HepG2 (cell line): ENCODE data around the gene SHISA9. TPM values are rescaled to one million over a fixed set of nuclear protein-coding genes. Genes with fewer than 3 reads are reported as not detected.

ENCODE experiments used
- ATAC-seq: fragments of 200-7000 bp; cut with Tn5 transposase; 3 replicates; pipeline ENCODE4 v1.9.1; 2020; ENCODE audit warnings: mild to moderate bottlenecking, moderate library complexity
- BruUV-seq: library from RNA; stranded (reverse); fragments of 400-500 nt; replicated peaks from 2 replicates; lab custom pipeline; 2021; lab: Mats Ljungman, UMichigan
- CTCF ChIA-PET: fragments of 300-600 bp; formaldehyde crosslinking; extraction: SDS; loops from one replicate; lab custom pipeline; 2021; ENCODE audit warnings: low total read pairs, inconsistent platforms, low intra/inter-chr PET ratio; lab: Yijun Ruan, JAX
- POLR2A ChIA-PET: fragments of 350-600 bp; sonication (Branson Sonifier 250); formaldehyde crosslinking; loops from one replicate; lab custom pipeline; 2020; ENCODE audit warnings: antibody characterized with exemption, inconsistent platforms; lab: Yijun Ruan, JAX
- DNase-seq: peaks from one replicate; pipeline ENCODE4 v3.0.0-alpha.2; 2015; ENCODE audit warnings: low spot score
- FAIRE-seq: peaks from 3 replicates; lab custom pipeline; 2011; peaks lifted over from hg19 to GRCh38; lab: Jason Lieb, UNC
- H2AFZ ChIP-seq: one replicate; pipeline ENCODE4 v1.6.1; 2011; ENCODE audit warnings: low read length, inconsistent platforms
- H3K27ac ChIP-seq: fragments of 300-600 bp; 3 replicates; pipeline ENCODE4 v1.8.0; 2011; ENCODE audit warnings: mixed run types, mild to moderate bottlenecking, mixed read lengths, low read length, inconsistent platforms; ENCODE audit not compliant: insufficient read depth; ENCODE audit errors: extremely low read length
- H3K27me3 ChIP-seq, 2 experiments: fragments of 200-600 bp in 1 of 2; 2 replicates in 1 of 2; 3 replicates in 1 of 2; pipeline versions ENCODE4 v1.6.0 to v1.8.0; 2011; ENCODE audit warnings: low read length in 2 of 2, mild to moderate bottlenecking in 2 of 2, moderate library complexity in 2 of 2, inconsistent platforms in 1 of 2; ENCODE audit not compliant: insufficient read depth in 2 of 2, control insufficient read depth in 1 of 2
- H3K36me3 ChIP-seq, 2 experiments: fragments of 200-600 bp in 1 of 2; replicated peaks in 1 of 2; 2 replicates in 1 of 2; 3 replicates in 1 of 2; pipeline versions ENCODE4 v1.5.1 to v1.8.0; 2011; ENCODE audit warnings: low read length in 2 of 2, inconsistent platforms in 1 of 2; ENCODE audit not compliant: insufficient read depth in 2 of 2, control insufficient read depth in 1 of 2
- H3K4me1 ChIP-seq: 2 replicates; pipeline ENCODE4 v1.5.1; 2012; ENCODE audit warnings: low read length, inconsistent platforms; ENCODE audit not compliant: insufficient read depth
- H3K4me2 ChIP-seq: 2 replicates; pipeline ENCODE4 v1.6.0; 2011; ENCODE audit warnings: low read depth, low read length, inconsistent platforms
- H3K4me3 ChIP-seq, 3 experiments: fragments of 200-600 bp in 1 of 3; sonication (generic), shearing (Covaris generic) in 1 of 3; replicated peaks in 1 of 3; 2 replicates each; pipeline ENCODE4 v1.5.1; 2011 to 2016; ENCODE audit warnings: low read length in 3 of 3, inconsistent platforms in 2 of 3, low read depth in 2 of 3, mild to moderate bottlenecking in 2 of 3, control low read depth in 1 of 3, mixed read lengths in 1 of 3; ENCODE audit not compliant: insufficient read depth in 1 of 3
- H3K79me2 ChIP-seq: one replicate; pipeline ENCODE4 v1.6.1; 2011; ENCODE audit warnings: low read length, inconsistent platforms; ENCODE audit not compliant: insufficient read depth
- H3K9ac ChIP-seq: 2 replicates; pipeline ENCODE4 v1.6.0; 2011; ENCODE audit warnings: mild to moderate bottlenecking, low read depth, low read length, inconsistent platforms; ENCODE audit not compliant: insufficient read depth
- H3K9me3 ChIP-seq: 2 replicates; pipeline ENCODE4 v1.5.1; 2012; ENCODE audit warnings: mild to moderate bottlenecking, low read length
- H4K20me1 ChIP-seq: 2 replicates; pipeline ENCODE4 v1.6.0; 2011; ENCODE audit warnings: inconsistent platforms, mild to moderate bottlenecking, low read length, moderate library complexity; ENCODE audit not compliant: insufficient read depth
- FOSL2 ChIP-seq: sonication (generic); formaldehyde crosslinking; IDR thresholded peaks from 2 replicates; pipeline ENCODE4 v1.4.0; 2020; ENCODE audit warnings: missing genetic modification reagents
- MEIS1 ChIP-seq: sonication (generic); formaldehyde crosslinking; IDR thresholded peaks from 2 replicates; pipeline ENCODE4 v1.9.0; 2021; ENCODE audit warnings: mild to moderate bottlenecking, missing genetic modification reagents, moderate library complexity, borderline replicate concordance
- MTA1 ChIP-seq: sonication (generic); formaldehyde crosslinking; IDR thresholded peaks from 2 replicates; pipeline ENCODE4 v1.4.0; 2020; ENCODE audit warnings: missing genetic modification reagents, mild to moderate bottlenecking, borderline replicate concordance
- WGBS: methylation state at CpG from one replicate; pipeline ENCODE4 v1.1.6; 2017; ENCODE audit warnings: low lambda C conversion rate; 5-methylcytosine and 5-hydroxymethylcytosine counted together
- in situ Hi-C: cut with HindIII; loops from 2 replicates; pipeline ENCODE4 v1.10.0; 2017; ENCODE audit warnings: low pct_unique_long_range_greater_than_20kb; ENCODE audit not compliant: extremely low pct_ligation_motif_present
- intact Hi-C: fragments of 100-400 bp; cut with micrococcal nuclease; formaldehyde crosslinking; loops from one replicate; pipeline ENCODE4 v1.10.0; 2022; ENCODE audit not compliant: unreplicated experiment
- polyA plus RNA-seq, 8 experiments: library from polyadenylated mRNA; depleted of rRNA in 3 of 8; stranded (reverse) in 7 of 8; unstranded in 1 of 8; fragments of >200 nt; fragmentation: Illumina TruSeq in 4 of 8; extraction: Trizol in 4 of 8; gene quantifications; 2 replicates each; pipeline versions ENCODE4 v1.2.1 to v1.2.3, GENCODE V29; 2011 to 2016; ENCODE audit warnings: low read depth in 4 of 8, missing spikeins in 1 of 8, mixed read lengths in 1 of 8; ENCODE audit not compliant: insufficient read depth in 1 of 8
- total RNA-seq, 5 experiments: library from RNA; depleted of rRNA; stranded (reverse); fragments of >200 nt; fragmentation: Illumina TruSeq; extraction: Trizol; gene quantifications; 2 replicates each; pipeline ENCODE4 v1.2.3, GENCODE V29; 2016; ENCODE audit warnings: low read depth in 1 of 5
- TF ChIP-seq, protein P1 (sequence below): sonication (generic); formaldehyde crosslinking; IDR thresholded peaks from 2 replicates; pipeline ENCODE4 v1.5.0; 2020; ENCODE audit warnings: missing genetic modification reagents, mild to moderate bottlenecking, borderline replicate concordance
- TF ChIP-seq, protein P2 (sequence below): sonication (generic); formaldehyde crosslinking; IDR thresholded peaks from 2 replicates; pipeline ENCODE4 v1.9.0; 2021; ENCODE audit warnings: missing genetic modification reagents, borderline replicate concordance
- TF ChIP-seq, protein P3 (sequence below): sonication (generic); formaldehyde crosslinking; IDR thresholded peaks from 2 replicates; pipeline ENCODE4 v1.4.0; 2020; ENCODE audit warnings: missing genetic modification reagents
- TF ChIP-seq, protein P4 (sequence below), 2 experiments: sonication (generic) in 1 of 2; formaldehyde crosslinking in 1 of 2; IDR thresholded peaks; 2 replicates each; pipeline versions ENCODE4 v1.4.0 to v1.6.1; 2018 to 2020; ENCODE audit warnings: missing genetic modification reagents in 2 of 2, borderline replicate concordance in 1 of 2, low read depth in 1 of 2, mild to moderate bottlenecking in 1 of 2, missing biosample characterization in 1 of 2
- TF ChIP-seq, protein P5 (sequence below): sonication (generic); formaldehyde crosslinking; IDR thresholded peaks from 2 replicates; pipeline ENCODE4 v1.8.1; 2023; ENCODE audit warnings: missing genetic modification reagents, mild to moderate bottlenecking, borderline replicate concordance
- TF ChIP-seq, protein P6 (sequence below), 2 experiments: sonication (generic) in 1 of 2; formaldehyde crosslinking in 1 of 2; IDR thresholded peaks; 2 replicates each; pipeline versions ENCODE4 v1.4.0 to v1.6.1; 2016 to 2020; ENCODE audit warnings: borderline replicate concordance in 1 of 2, low read depth in 1 of 2, mild to moderate bottlenecking in 1 of 2, missing genetic modification reagents in 1 of 2
- TF ChIP-seq, protein P7 (sequence below): sonication (generic); formaldehyde crosslinking; IDR thresholded peaks from 2 replicates; pipeline ENCODE4 v1.4.0; 2020; ENCODE audit warnings: mild to moderate bottlenecking, missing genetic modification reagents

The SHISA9 gene
- total and polyA plus RNA-seq, 2 of the 13 experiments (the other 11 are each of a cell fraction or from before 2014, with no cell fraction given) = 0.01 TPM; not detected in 1

DNA sequence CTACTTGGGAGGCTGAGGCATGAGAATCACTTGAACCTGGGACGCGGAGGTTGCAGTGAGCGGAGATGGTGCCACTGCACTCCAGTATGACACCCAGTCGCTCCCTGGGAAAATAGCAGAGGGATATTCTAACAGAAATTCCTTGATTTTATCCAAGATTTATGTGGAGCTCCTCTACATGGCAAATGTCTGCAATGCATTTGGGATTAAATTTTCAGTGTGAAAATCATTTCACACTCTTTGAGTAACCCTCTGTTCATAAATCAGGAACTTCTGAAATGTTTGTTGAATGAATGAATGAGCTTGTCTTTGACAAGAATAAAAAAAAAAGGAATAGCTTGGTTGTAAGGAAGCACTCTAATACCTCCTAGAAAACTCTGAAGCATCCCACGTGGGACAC lies 305.8 kb downstream of the SHISA9 start:
- H3K4me3 ChIP-seq = no peak overlapping the region
- no peak for DNase-seq
- H2AFZ ChIP-seq = no peak overlapping the region
- in situ Hi-C loops = no loop called here
- H3K27ac ChIP-seq = no peak overlapping the region
- H3K27me3 ChIP-seq = no peaks in the 10 kb centered on the region
- ChIA-PET POLR2A (no interaction called here), CTCF (no interaction called here)
- FAIRE-seq = no peak
- H3K9me3 ChIP-seq = no peaks in the 10 kb centered on the region
- WGBS = 60% methylated on average over 5 of the region's 5 CpGs
- no peak overlapping the region for H3K4me2 ChIP-seq
- intact Hi-C loops = no loop called here
- H3K4me1 ChIP-seq = no peaks in the 10 kb centered on the region
- no peaks in the 10 kb centered on the region for H3K36me3 ChIP-seq
- no peaks in the 10 kb centered on the region for H4K20me1 ChIP-seq
- ATAC-seq = no peak
- no peaks in the 10 kb centered on the region for H3K79me2 ChIP-seq
- H3K9ac ChIP-seq = no peak overlapping the region
- no TSS peak for BruUV-seq
- no peak for TF ChIP-seq FOSL2 (CRISPR knock-in tag)
- TF ChIP-seq, protein P1, sequence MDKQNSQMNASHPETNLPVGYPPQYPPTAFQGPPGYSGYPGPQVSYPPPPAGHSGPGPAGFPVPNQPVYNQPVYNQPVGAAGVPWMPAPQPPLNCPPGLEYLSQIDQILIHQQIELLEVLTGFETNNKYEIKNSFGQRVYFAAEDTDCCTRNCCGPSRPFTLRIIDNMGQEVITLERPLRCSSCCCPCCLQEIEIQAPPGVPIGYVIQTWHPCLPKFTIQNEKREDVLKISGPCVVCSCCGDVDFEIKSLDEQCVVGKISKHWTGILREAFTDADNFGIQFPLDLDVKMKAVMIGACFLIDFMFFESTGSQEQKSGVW = no peak
- TF ChIP-seq, protein P2, sequence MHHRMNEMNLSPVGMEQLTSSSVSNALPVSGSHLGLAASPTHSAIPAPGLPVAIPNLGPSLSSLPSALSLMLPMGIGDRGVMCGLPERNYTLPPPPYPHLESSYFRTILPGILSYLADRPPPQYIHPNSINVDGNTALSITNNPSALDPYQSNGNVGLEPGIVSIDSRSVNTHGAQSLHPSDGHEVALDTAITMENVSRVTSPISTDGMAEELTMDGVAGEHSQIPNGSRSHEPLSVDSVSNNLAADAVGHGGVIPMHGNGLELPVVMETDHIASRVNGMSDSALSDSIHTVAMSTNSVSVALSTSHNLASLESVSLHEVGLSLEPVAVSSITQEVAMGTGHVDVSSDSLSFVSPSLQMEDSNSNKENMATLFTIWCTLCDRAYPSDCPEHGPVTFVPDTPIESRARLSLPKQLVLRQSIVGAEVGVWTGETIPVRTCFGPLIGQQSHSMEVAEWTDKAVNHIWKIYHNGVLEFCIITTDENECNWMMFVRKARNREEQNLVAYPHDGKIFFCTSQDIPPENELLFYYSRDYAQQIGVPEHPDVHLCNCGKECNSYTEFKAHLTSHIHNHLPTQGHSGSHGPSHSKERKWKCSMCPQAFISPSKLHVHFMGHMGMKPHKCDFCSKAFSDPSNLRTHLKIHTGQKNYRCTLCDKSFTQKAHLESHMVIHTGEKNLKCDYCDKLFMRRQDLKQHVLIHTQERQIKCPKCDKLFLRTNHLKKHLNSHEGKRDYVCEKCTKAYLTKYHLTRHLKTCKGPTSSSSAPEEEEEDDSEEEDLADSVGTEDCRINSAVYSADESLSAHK (CRISPR knock-in tag) = no peak
- TF ChIP-seq, protein P3, sequence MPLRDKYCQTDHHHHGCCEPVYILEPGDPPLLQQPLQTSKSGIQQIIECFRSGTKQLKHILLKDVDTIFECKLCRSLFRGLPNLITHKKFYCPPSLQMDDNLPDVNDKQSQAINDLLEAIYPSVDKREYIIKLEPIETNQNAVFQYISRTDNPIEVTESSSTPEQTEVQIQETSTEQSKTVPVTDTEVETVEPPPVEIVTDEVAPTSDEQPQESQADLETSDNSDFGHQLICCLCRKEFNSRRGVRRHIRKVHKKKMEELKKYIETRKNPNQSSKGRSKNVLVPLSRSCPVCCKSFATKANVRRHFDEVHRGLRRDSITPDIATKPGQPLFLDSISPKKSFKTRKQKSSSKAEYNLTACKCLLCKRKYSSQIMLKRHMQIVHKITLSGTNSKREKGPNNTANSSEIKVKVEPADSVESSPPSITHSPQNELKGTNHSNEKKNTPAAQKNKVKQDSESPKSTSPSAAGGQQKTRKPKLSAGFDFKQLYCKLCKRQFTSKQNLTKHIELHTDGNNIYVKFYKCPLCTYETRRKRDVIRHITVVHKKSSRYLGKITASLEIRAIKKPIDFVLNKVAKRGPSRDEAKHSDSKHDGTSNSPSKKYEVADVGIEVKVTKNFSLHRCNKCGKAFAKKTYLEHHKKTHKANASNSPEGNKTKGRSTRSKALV (CRISPR knock-in tag) = no peak
- TF ChIP-seq, protein P4, sequence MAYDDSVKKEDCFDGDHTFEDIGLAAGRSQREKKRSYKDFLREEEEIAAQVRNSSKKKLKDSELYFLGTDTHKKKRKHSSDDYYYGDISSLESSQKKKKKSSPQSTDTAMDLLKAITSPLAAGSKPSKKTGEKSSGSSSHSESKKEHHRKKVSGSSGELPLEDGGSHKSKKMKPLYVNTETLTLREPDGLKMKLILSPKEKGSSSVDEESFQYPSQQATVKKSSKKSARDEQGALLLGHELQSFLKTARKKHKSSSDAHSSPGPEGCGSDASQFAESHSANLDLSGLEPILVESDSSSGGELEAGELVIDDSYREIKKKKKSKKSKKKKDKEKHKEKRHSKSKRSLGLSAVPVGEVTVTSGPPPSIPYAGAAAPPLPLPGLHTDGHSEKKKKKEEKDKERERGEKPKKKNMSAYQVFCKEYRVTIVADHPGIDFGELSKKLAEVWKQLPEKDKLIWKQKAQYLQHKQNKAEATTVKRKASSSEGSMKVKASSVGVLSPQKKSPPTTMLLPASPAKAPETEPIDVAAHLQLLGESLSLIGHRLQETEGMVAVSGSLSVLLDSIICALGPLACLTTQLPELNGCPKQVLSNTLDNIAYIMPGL (CRISPR knock-in tag; IDR thresholded peaks at IDR 0.05; ENCODE audit: borderline replicate concordance in 1 of 2, low read depth in 1 of 2) = no peak
- TF ChIP-seq, protein P5, sequence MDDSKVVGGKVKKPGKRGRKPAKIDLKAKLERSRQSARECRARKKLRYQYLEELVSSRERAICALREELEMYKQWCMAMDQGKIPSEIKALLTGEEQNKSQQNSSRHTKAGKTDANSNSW (CRISPR knock-in tag) = no peak
- TF ChIP-seq, protein P6, sequence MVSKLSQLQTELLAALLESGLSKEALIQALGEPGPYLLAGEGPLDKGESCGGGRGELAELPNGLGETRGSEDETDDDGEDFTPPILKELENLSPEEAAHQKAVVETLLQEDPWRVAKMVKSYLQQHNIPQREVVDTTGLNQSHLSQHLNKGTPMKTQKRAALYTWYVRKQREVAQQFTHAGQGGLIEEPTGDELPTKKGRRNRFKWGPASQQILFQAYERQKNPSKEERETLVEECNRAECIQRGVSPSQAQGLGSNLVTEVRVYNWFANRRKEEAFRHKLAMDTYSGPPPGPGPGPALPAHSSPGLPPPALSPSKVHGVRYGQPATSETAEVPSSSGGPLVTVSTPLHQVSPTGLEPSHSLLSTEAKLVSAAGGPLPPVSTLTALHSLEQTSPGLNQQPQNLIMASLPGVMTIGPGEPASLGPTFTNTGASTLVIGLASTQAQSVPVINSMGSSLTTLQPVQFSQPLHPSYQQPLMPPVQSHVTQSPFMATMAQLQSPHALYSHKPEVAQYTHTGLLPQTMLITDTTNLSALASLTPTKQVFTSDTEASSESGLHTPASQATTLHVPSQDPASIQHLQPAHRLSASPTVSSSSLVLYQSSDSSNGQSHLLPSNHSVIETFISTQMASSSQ (IDR thresholded peaks at IDR 0.05; ENCODE audit: low read depth) = no peak
- TF ChIP-seq, protein P6 (CRISPR knock-in tag; IDR thresholded peaks at IDR 0.05; ENCODE audit: borderline replicate concordance) = no peak
- TF ChIP-seq MTA1 (CRISPR knock-in tag) = no peak
- TF ChIP-seq, protein P7, sequence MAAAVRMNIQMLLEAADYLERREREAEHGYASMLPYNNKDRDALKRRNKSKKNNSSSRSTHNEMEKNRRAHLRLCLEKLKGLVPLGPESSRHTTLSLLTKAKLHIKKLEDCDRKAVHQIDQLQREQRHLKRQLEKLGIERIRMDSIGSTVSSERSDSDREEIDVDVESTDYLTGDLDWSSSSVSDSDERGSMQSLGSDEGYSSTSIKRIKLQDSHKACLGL (CRISPR knock-in tag) = no peak
- no peak for TF ChIP-seq MEIS1 (CRISPR knock-in tag)
